ENCODE data around the gene RFESD. TPM values are rescaled to one million over a fixed set of nuclear protein-coding genes. Genes with fewer than 3 reads are reported as not detected.
A peak's percentile ranks its signal among the peaks of the same experiment; 100 is the strongest.
"Not testable (repeated sequence)": the region's sequence is repeated elsewhere in the genome, so short reads cannot be mapped to it uniquely, and the experiment has no call there.

RFESD gene
- total RNA-seq, 4 donors from 2014 or later, result 0.89 to 2.9 (median 1.6) TPM

- H3K4me1 ChIP-seq, result peaks cover 16 to 25% of the 10 kb centered on the region in 2 donors
- intact Hi-C loops (cut with DNase I; ENCODE audit: low total_unique reads) (loop anchor here (10.0 kb wide), 1 partner anchor 962 kb away; no protein-coding TSS in a partner anchor), in situ Hi-C loops (cut with MboI; ENCODE audit: low sequenced_read_pairs in 4 of 4) (loop anchor here in 3 of 4 donors (25.0 kb wide), 2 partner anchors 319 to 694 kb away; partner anchors contain the start of gene ELL2 (in 2 of the 3))
- H3K27me3 ChIP-seq, result no peaks in the 10 kb centered on the region
- H3K27ac ChIP-seq, result peak overlapping the region in 2 of 4 donors; percentile 95 to 99
- TF ChIP-seq CTCF (IDR thresholded peaks at IDR 0.05 in 4 of 5, conservative IDR thresholded peaks at IDR 0.05 in 1 of 5), result no peak
- TF ChIP-seq POLR2A (IDR thresholded peaks at IDR 0.05), result no peak
- DNase-seq (no peak), ATAC-seq (no peak)
- no peaks in the 10 kb centered on the region for H3K36me3 ChIP-seq
- no peak overlapping the region for H3K4me3 ChIP-seq
- H3K9me3 ChIP-seq, result no peaks in the 10 kb centered on the region
Observed at GRCh38 chr5:95643152-95643551, 3.4 kb upstream of the RFESD start.

- H3K27ac ChIP-seq, result peak overlapping the region; percentile 95 to 99 (median 97)
- in situ Hi-C loops (cut with MboI; ENCODE audit: low sequenced_read_pairs in 4 of 4), result loop anchor here in 3 of 4 donors (25.0 kb wide), 2 partner anchors 318 to 693 kb away; partner anchors contain the start of gene ELL2 (in 2 of the 3)
Observed at GRCh38 chr5:95644351-95645042, 2.1 kb upstream of the RFESD start.

GRCh38 chr5:95646226-95646568 lies 380 bp upstream of the RFESD start:
- ATAC-seq, H3K36me3 ChIP-seq, H3K27me3 ChIP-seq, H3K9me3 ChIP-seq, DNase-seq: not testable (repeated sequence)
- H3K4me3 ChIP-seq, result peak overlapping the region in 2 of 4 donors; percentile 62 to 71
- in situ Hi-C loops (cut with MboI; ENCODE audit: low sequenced_read_pairs in 4 of 4) (loop anchor here in 3 of 4 donors (25.0 kb wide), 2 partner anchors 316 to 691 kb away; partner anchors contain the start of gene ELL2 (in 2 of the 3)), intact Hi-C loops (cut with DNase I; ENCODE audit: low total_unique reads) (loop anchor here (1.0 to 10.0 kb wide), 7 partner anchors 191 to 1056 kb away; partner anchors contain the start of gene CAST)
- H3K27ac ChIP-seq, result peak overlapping the region; percentile 95 to 99 (median 97)
- peaks cover 16 to 39% of the 10 kb centered on the region in 2 donors for H3K4me1 ChIP-seq

More at GRCh38 chr5:95644351-95645042, 2.1 kb upstream of the RFESD start:
- Histone ChIP-seq H3K27me3 (no peaks in the 10 kb centered on the region), H3K4me3 (no peak overlapping the region), H3K9me3 (no peaks in the 10 kb centered on the region), H3K36me3 (no peaks in the 10 kb centered on the region), H3K4me1 (peaks cover 16 to 30% of the 10 kb centered on the region in 2 donors)
- DNase-seq (peak; percentile 47 to 58), ATAC-seq (peak; percentile 24 to 37)
- TF ChIP-seq POLR2A (IDR thresholded peaks at IDR 0.05) (no peak), CTCF (IDR thresholded peaks at IDR 0.05 in 4 of 5, conservative IDR thresholded peaks at IDR 0.05 in 1 of 5) (peak; percentile 62 to 76 (median 65))
- intact Hi-C loops (cut with DNase I; ENCODE audit: low total_unique reads), result loop anchor here (2.0 to 10.0 kb wide), 5 partner anchors 138 to 1058 kb away; partner anchors contain the start of gene CAST

DNA sequence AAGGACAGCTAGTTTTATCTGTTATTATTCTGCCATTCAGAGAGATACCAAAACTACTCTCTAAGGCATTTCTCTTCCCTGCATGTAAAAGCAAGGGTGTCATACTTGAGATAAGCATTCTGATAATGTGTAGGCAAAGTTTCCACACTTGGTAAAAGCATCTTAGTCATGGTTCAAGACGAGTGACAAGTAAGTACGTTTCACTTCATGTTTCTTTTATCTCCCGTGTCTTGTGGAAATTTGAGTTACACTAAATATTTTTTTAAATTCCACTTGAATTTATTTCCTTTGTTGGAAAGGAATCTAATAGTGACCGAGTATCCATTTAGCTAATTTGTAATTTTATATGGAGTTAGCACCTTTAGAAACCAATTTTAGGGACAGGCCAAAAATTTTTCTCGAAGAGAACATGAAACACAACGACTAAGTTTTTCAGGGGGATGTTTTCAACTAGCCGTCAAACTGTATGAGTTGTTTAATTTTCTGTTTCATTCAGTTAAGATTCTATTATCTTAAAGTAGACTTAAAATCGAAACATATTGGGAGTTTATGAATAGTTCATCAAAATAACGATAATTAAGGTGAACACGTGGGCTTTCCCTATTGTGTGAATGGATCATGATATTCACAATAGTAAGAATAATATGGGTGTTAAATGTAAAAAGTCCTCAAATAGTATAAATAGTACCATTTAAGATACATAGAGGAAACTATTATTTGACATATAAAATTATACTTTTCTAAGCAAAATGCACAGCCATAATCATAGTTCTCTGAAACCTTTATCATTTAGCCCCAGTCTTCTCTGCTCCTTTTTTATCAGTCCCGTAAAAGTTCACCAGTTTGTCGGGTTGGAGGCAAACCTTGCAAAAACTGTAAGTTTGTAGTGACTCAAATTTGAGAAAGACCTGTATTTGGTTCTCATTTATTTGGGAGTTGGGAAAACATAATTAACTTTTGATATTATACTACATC lies 1.6 kb downstream of the RFESD start:
- intact Hi-C loops (cut with DNase I; ENCODE audit: low total_unique reads), result loop anchor here (1.0 to 10.0 kb wide), 6 partner anchors 83 to 1054 kb away; partner anchors contain the start of genes CAST and RHOBTB3

More for the DNA sequence above, 1.6 kb downstream of the RFESD start:
- Histone ChIP-seq H3K27me3 (no peaks in the 10 kb centered on the region), H3K36me3 (no peaks in the 10 kb centered on the region), H3K4me3 (peak overlapping the region in 1 of 4 donors; percentile 62), H3K27ac (peak overlapping the region; percentile 95 to 99 (median 97)), H3K9me3 (no peaks in the 10 kb centered on the region), H3K4me1 (peaks cover 12 to 35% of the 10 kb centered on the region in 2 donors)
- DNase-seq, result no peak
- TF ChIP-seq POLR2A (IDR thresholded peaks at IDR 0.05) (no peak), CTCF (IDR thresholded peaks at IDR 0.05 in 4 of 5, conservative IDR thresholded peaks at IDR 0.05 in 1 of 5) (no peak)
- no peak for ATAC-seq
- in situ Hi-C loops (cut with MboI; ENCODE audit: low sequenced_read_pairs in 4 of 4), result loop anchor here in 3 of 4 donors (25.0 kb wide), 2 partner anchors 314 to 689 kb away; partner anchors contain the start of gene ELL2 (in 2 of the 3)

Data from gastrocnemius medialis (tissue), 4 donors.